GM21381 (cell line): ENCODE data around the gene IRF5.
A peak's percentile ranks its signal among the peaks of the same experiment; 100 is the strongest.

Experiments used
- ATAC-seq: cut with Tn5 transposase; IDR thresholded peaks from one replicate; pipeline ENCODE4 v1.9.1; 2021; ENCODE audit warnings: mild to moderate bottlenecking, moderate library complexity; ENCODE audit not compliant: unreplicated experiment

Gene IRF5

GRCh38 chr7:128919881-128920799 lies 17.6 kb upstream of the IRF5 start:
- no peak for ATAC-seq

GRCh38 chr7:128920913-128921582 lies 16.7 kb upstream of the IRF5 start:
- no peak for ATAC-seq

GRCh38 chr7:128921866-128922440 lies 15.8 kb upstream of the IRF5 start:
- ATAC-seq: no peak

GRCh38 chr7:128922496-128923410 lies 15.0 kb upstream of the IRF5 start:
- ATAC-seq: no peak

GRCh38 chr7:128923411-128923800 lies 14.3 kb upstream of the IRF5 start:
- ATAC-seq: no peak

- ATAC-seq: no peak
These were observed 12.8 kb upstream of the IRF5 start for GRCh38 chr7:128924707-128925588.

GRCh38 chr7:128928159-128928813 lies 9.4 kb upstream of the IRF5 start:
- ATAC-seq: no peak

- no peak for ATAC-seq
These were observed 8.6 kb upstream of the IRF5 start for GRCh38 chr7:128928882-128929788.

GRCh38 chr7:128931190-128931798 lies 6.4 kb upstream of the IRF5 start:
- no peak for ATAC-seq

- ATAC-seq: no peak
These were observed 5.5 kb upstream of the IRF5 start for GRCh38 chr7:128931965-128932861.

GRCh38 chr7:128932862-128933179 lies 4.9 kb upstream of the IRF5 start:
- no peak for ATAC-seq

- no peak for ATAC-seq
These were observed 4.4 kb upstream of the IRF5 start for GRCh38 chr7:128933180-128933891.

- ATAC-seq: peak; percentile 28
These were observed 3.1 kb upstream of the IRF5 start for GRCh38 chr7:128934361-128935341.

- no peak for ATAC-seq
These were observed 2.4 kb upstream of the IRF5 start for GRCh38 chr7:128935342-128935730.

- no peak for ATAC-seq
These were observed 929 bp upstream of the IRF5 start for GRCh38 chr7:128936798-128937197.
